Ovary (tissue), 3 donors: Measurements from ENCODE around the gene RPS6KB1.

Experiments used
- CTCF ChIP-seq, 3 donors: fragments of 450-650 bp in 2 of 3; fragments of 200-600 bp in 1 of 3; IDR thresholded peaks; one replicate each; pipeline versions ENCODE4 v1.5.1 to v1.8.0; 2016 to 2022; ENCODE audit warnings: antibody characterized with exemption in 3 of 3, mild to moderate bottlenecking in 1 of 3
- EP300 ChIP-seq: sonication (generic); formaldehyde crosslinking; IDR thresholded peaks from one replicate; pipeline ENCODE4 v1.6.1; 2017; ENCODE audit warnings: antibody characterized with exemption
- POLR2A ChIP-seq: fragments of 450-650 bp; IDR thresholded peaks from one replicate; pipeline ENCODE4 v1.6.1; 2017; ENCODE audit warnings: antibody characterized with exemption, mild to moderate bottlenecking, moderate library complexity
- donor health status: DM: no; HTN: no; CAD: no.

GRCh38 chr17:59962739-59963318, 69.9 kb downstream of the RPS6KB1 start:
- no peak for TF ChIP-seq CTCF (IDR thresholded peaks at IDR 0.05)
- TF ChIP-seq POLR2A = no peak
- no peak for TF ChIP-seq EP300
